Subcutaneous adipose tissue (tissue), 4 donors: Measurements from ENCODE around the gene PAQR5. TPM values are rescaled to one million over a fixed set of nuclear protein-coding genes. Genes with fewer than 3 reads are reported as not detected.

ENCODE experiments used
- CTCF ChIP-seq: fragments of 450-650 bp; IDR thresholded peaks from one replicate; pipeline ENCODE4 v1.5.1; 2016; ENCODE audit warnings: low read depth, mild to moderate bottlenecking, control low read depth, antibody characterized with exemption, moderate library complexity
- total RNA-seq, 4 donors: library from RNA; depleted of rRNA; stranded (reverse); fragments of >200 nt; gene quantifications; one replicate each; pipeline ENCODE4 v1.1.0, GENCODE V29; 2016

The PAQR5 gene
- total RNA-seq, 4 donors from 2014 or later: 0.38 to 23.5 (median 2.2) TPM

DNA sequence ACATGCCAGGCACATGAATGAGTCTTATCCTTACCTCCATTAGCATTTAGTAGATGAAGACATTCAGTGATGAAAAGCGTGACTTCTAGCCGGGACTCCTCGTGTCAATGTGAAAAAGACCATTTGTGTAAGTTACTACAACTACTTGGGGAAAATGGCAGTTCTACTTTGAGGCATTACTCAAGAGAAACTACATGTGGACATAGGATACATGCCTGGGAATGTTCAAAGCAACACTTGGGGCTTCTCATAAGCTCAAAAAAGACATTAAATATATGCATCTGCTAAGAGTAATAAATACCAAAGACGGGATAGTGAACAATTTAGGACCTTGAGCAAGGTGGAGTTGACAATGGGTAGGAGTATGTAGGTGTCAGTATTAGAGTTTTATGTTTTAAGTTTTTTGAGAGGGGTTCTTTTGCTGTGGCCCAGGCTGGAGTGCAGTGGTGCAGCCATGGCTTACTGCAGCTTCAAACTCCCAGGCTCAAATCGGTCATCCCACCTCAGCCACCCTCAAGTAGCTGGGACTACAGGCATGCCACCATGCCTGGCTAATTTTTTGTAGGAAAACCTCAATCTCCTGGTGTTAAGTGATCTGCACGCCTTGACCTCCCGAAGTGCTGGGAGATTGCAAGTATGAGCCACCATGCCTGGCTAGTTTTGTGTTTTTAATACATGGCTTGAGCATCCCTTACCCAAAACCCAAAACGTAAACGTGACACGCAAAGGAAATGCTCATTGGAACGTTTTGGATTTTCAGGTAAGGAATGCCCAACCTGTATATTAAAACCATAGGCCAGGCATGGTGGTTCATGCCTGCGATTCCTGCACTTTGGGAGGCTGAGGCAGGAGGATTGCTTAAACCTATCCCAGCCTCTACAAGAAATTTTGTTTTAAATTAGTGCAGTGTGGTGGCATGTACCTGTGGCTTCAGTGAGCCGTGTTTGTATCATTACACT lies 157.8 kb downstream of the PAQR5 start:
- TF ChIP-seq CTCF: no peak

Other genes starting within 250 kb of the PAQR5 start
- gene GLCE, start 138.3 kb upstream of the PAQR5 start, total RNA-seq: 10 to 100 TPM; 10.7 to 24.5 (median 16.2) TPM
- gene KIF23, start 115.4 kb downstream of the PAQR5 start, total RNA-seq: 1 to 10 TPM in 3 of 4 donors, under 1 TPM in 1; 0.75 to 6.1 (median 3.5) TPM
- 100 to 1,000 TPM; 472 to 728 (median 583) TPM for gene RPLP1, start 153.9 kb downstream of the PAQR5 start, total RNA-seq